Measurements from ENCODE around the gene C7. TPM values are rescaled to one million over a fixed set of nuclear protein-coding genes. Genes with fewer than 3 reads are reported as not detected.
"Not testable (repeated sequence)": the region's sequence is repeated elsewhere in the genome, so short reads cannot be mapped to it uniquely, and the experiment has no call there.

The C7 gene
- not detected for total RNA-seq

GRCh38 chr5:40909264-40909663 lies at the start of gene C7:
C7 (plus strand) TSS chr5:40909497; CDS start chr5:40909611, 114 bp downstream.
- Mint-ChIP-seq H3K36me3 (no peaks in the 10 kb centered on the region), H3K4me1 (ENCODE audit: low read depth in 2 of 2) (no peaks in the 10 kb centered on the region), H3K27ac (no peak within 1 kb of the TSS), H3K4me3 (no peak within 1 kb of the TSS), H3K9me3 (no peaks in the 10 kb centered on the region), H3K27me3 (peaks cover 14 to 40% of the 10 kb centered on the region in 2 donors)
- no peak for DNase-seq (ENCODE audit: low spot score)
- ATAC-seq = no peak

- DNase-seq (ENCODE audit: low spot score) (no peak), ATAC-seq (no peak)
- no peaks in the 10 kb centered on the region for H3K4me1 Mint-ChIP-seq (ENCODE audit: low read depth in 2 of 2)
- H3K36me3 Mint-ChIP-seq = peaks cover 6% of the 10 kb centered on the region
- H3K27me3 Mint-ChIP-seq = no peaks in the 10 kb centered on the region
- no peak overlapping the region for H3K4me3 Mint-ChIP-seq
- H3K9me3 Mint-ChIP-seq = peaks cover 7% of the 10 kb centered on the region
- no peak overlapping the region for H3K27ac Mint-ChIP-seq
These were observed 48.6 kb upstream of the C7 start for GRCh38 chr5:40860711-40861110.

GRCh38 chr5:40865004-40865403 lies 44.3 kb upstream of the C7 start:
- H3K9me3 Mint-ChIP-seq; H3K4me3 Mint-ChIP-seq; H3K4me1 Mint-ChIP-seq (ENCODE audit: low read depth in 2 of 2); DNase-seq (ENCODE audit: low spot score); H3K27me3 Mint-ChIP-seq; H3K36me3 Mint-ChIP-seq; ATAC-seq; H3K27ac Mint-ChIP-seq: not testable (repeated sequence)

- peaks cover 6% of the 10 kb centered on the region for H3K36me3 Mint-ChIP-seq
- ATAC-seq = no peak
- no peak overlapping the region for H3K27ac Mint-ChIP-seq
- DNase-seq (ENCODE audit: low spot score) = no peak
- peaks cover 7% of the 10 kb centered on the region for H3K9me3 Mint-ChIP-seq
- peaks cover 0 to 6% of the 10 kb centered on the region in 2 donors for H3K27me3 Mint-ChIP-seq
- no peak overlapping the region for H3K4me3 Mint-ChIP-seq
- no peaks in the 10 kb centered on the region for H3K4me1 Mint-ChIP-seq (ENCODE audit: low read depth in 2 of 2)
These were observed 42.5 kb upstream of the C7 start for GRCh38 chr5:40866844-40867243.

GRCh38 chr5:40869384-40869783 lies 39.9 kb upstream of the C7 start:
- Mint-ChIP-seq H3K4me1 (ENCODE audit: low read depth in 2 of 2) (no peaks in the 10 kb centered on the region), H3K9me3 (peaks cover 7% of the 10 kb centered on the region), H3K4me3 (no peak overlapping the region), H3K36me3 (peaks cover 6% of the 10 kb centered on the region), H3K27ac (no peak overlapping the region), H3K27me3 (peaks cover 0 to 20% of the 10 kb centered on the region in 2 donors)
- DNase-seq (ENCODE audit: low spot score) = no peak
- ATAC-seq = no peak

GRCh38 chr5:40871177-40871576 lies 38.1 kb upstream of the C7 start:
- H3K36me3 Mint-ChIP-seq = no peaks in the 10 kb centered on the region
- DNase-seq (ENCODE audit: low spot score) = no peak
- no peaks in the 10 kb centered on the region for H3K9me3 Mint-ChIP-seq
- no peak for ATAC-seq
- no peaks in the 10 kb centered on the region for H3K4me1 Mint-ChIP-seq (ENCODE audit: low read depth in 2 of 2)
- H3K4me3 Mint-ChIP-seq = no peak overlapping the region
- H3K27ac Mint-ChIP-seq = no peak overlapping the region
- peaks cover 0 to 23% of the 10 kb centered on the region in 2 donors for H3K27me3 Mint-ChIP-seq

GRCh38 chr5:40872253-40872652 lies 37.0 kb upstream of the C7 start:
- ATAC-seq; H3K36me3 Mint-ChIP-seq; H3K27ac Mint-ChIP-seq; DNase-seq (ENCODE audit: low spot score); H3K9me3 Mint-ChIP-seq; H3K4me3 Mint-ChIP-seq; H3K4me1 Mint-ChIP-seq (ENCODE audit: low read depth in 2 of 2): not testable (repeated sequence)
- H3K27me3 Mint-ChIP-seq = peaks cover 4 to 27% of the 10 kb centered on the region in 2 donors

- Mint-ChIP-seq H3K9me3 (no peaks in the 10 kb centered on the region), H3K27ac (no peak overlapping the region), H3K4me1 (ENCODE audit: low read depth in 2 of 2) (no peaks in the 10 kb centered on the region), H3K36me3 (peaks cover 6% of the 10 kb centered on the region), H3K4me3 (no peak overlapping the region), H3K27me3 (peaks cover 4 to 25% of the 10 kb centered on the region in 2 donors)
- ATAC-seq (no peak), DNase-seq (ENCODE audit: low spot score) (no peak)
These were observed 35.9 kb upstream of the C7 start for GRCh38 chr5:40873286-40873880.

GRCh38 chr5:40875958-40876357 lies 33.3 kb upstream of the C7 start:
- ATAC-seq (no peak), DNase-seq (ENCODE audit: low spot score) (no peak)
- peaks cover 4 to 25% of the 10 kb centered on the region in 2 donors for H3K27me3 Mint-ChIP-seq
- no peaks in the 10 kb centered on the region for H3K9me3 Mint-ChIP-seq
- H3K36me3 Mint-ChIP-seq = peaks cover 6% of the 10 kb centered on the region
- no peak overlapping the region for H3K4me3 Mint-ChIP-seq
- H3K4me1 Mint-ChIP-seq (ENCODE audit: low read depth in 2 of 2) = peaks cover 0 to 4% of the 10 kb centered on the region in 2 donors
- H3K27ac Mint-ChIP-seq = no peak overlapping the region

- H3K4me3 Mint-ChIP-seq = no peak overlapping the region
- no peak for ATAC-seq
- no peak overlapping the region for H3K27ac Mint-ChIP-seq
- H3K27me3 Mint-ChIP-seq = peaks cover 4 to 25% of the 10 kb centered on the region in 2 donors
- no peaks in the 10 kb centered on the region for H3K9me3 Mint-ChIP-seq
- DNase-seq (ENCODE audit: low spot score) = no peak
- H3K4me1 Mint-ChIP-seq (ENCODE audit: low read depth in 2 of 2) = peaks cover 0 to 4% of the 10 kb centered on the region in 2 donors
- H3K36me3 Mint-ChIP-seq = peaks cover 6% of the 10 kb centered on the region
These were observed 31.8 kb upstream of the C7 start for GRCh38 chr5:40877371-40877988.

GRCh38 chr5:40879163-40879942 lies 29.9 kb upstream of the C7 start:
- no peak overlapping the region for H3K4me3 Mint-ChIP-seq
- no peak overlapping the region for H3K27ac Mint-ChIP-seq
- ATAC-seq = no peak
- peaks cover 6% of the 10 kb centered on the region for H3K36me3 Mint-ChIP-seq
- peaks cover 0 to 4% of the 10 kb centered on the region in 2 donors for H3K4me1 Mint-ChIP-seq (ENCODE audit: low read depth in 2 of 2)
- DNase-seq (ENCODE audit: low spot score) = no peak
- peaks cover 4 to 11% of the 10 kb centered on the region in 2 donors for H3K27me3 Mint-ChIP-seq
- no peaks in the 10 kb centered on the region for H3K9me3 Mint-ChIP-seq

GRCh38 chr5:40882291-40882690 lies 27.0 kb upstream of the C7 start:
- Mint-ChIP-seq H3K4me3 (no peak overlapping the region), H3K27me3 (peaks cover 6 to 12% of the 10 kb centered on the region in 2 donors), H3K9me3 (no peaks in the 10 kb centered on the region)

GRCh38 chr5:40883051-40883450 lies 26.2 kb upstream of the C7 start:
- ATAC-seq; H3K27ac Mint-ChIP-seq; H3K4me3 Mint-ChIP-seq; H3K4me1 Mint-ChIP-seq (ENCODE audit: low read depth in 2 of 2); H3K9me3 Mint-ChIP-seq; DNase-seq (ENCODE audit: low spot score); H3K36me3 Mint-ChIP-seq: not testable (repeated sequence)
- peaks cover 8 to 14% of the 10 kb centered on the region in 2 donors for H3K27me3 Mint-ChIP-seq

More at GRCh38 chr5:40882291-40882690, 27.0 kb upstream of the C7 start:
- H3K36me3 Mint-ChIP-seq = no peaks in the 10 kb centered on the region
- H3K27ac Mint-ChIP-seq = no peak overlapping the region
- DNase-seq (ENCODE audit: low spot score) (no peak), ATAC-seq (no peak)
- peaks cover 0 to 4% of the 10 kb centered on the region in 2 donors for H3K4me1 Mint-ChIP-seq (ENCODE audit: low read depth in 2 of 2)

All from natural killer cell treated with Interleukin-12 subunit alpha and Interleukin-12 subunit beta and Interleukin-15 and Interleukin-18, amount 100 ng/mL, for 72 hours (primary cell).